ENCODE measurements around the gene ADGRG6.

ADGRG6 gene

GRCh38 chr6:142350309-142350708, 48.5 kb downstream of the ADGRG6 start:
- no peak for DNase-seq

DNA sequence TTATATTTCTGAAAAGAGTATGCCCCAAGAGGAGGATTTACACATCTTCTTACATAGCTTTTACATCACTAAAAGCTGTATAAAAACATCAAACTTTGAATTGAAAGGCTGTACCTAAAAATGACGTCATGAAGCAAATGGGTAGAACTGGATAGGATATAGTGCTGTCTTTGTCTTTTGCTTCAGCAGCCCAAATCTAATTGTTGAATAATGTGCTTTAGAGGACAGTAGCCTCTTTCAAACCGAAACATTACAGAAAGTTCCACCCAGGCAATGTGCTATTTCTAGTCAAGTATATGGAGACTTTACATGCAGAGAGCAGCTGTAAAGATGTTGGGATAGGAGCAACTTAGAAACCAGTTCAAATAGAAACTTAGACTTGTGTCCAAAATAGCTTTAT, 51.9 kb downstream of the ADGRG6 start:
- DNase-seq = no peak

- DNase-seq = no peak
Observed at GRCh38 chr6:142354650-142355049, 52.8 kb downstream of the ADGRG6 start.

GRCh38 chr6:142355520-142356174, 53.8 kb downstream of the ADGRG6 start:
- DNase-seq = no peak

- DNase-seq = peak; percentile 15
Observed at GRCh38 chr6:142356201-142356883, 54.5 kb downstream of the ADGRG6 start.

DNA sequence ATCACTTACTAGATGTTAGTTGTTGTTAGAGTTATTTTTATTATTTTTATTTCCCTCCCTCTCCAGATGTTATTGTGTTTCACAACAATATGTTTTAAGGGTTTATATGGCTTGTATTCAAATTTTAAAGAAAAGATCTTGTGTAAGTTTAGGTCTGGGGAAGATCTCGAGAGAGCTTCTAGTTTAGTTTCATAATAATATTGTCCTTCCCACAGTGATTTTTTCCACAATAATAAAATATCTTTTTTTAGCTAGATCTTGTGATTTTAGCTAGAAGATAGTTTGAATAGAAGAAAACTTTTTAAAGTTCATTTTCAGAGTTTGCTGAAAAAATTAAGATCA, 55.0 kb downstream of the ADGRG6 start:
- no peak for DNase-seq

DNA sequence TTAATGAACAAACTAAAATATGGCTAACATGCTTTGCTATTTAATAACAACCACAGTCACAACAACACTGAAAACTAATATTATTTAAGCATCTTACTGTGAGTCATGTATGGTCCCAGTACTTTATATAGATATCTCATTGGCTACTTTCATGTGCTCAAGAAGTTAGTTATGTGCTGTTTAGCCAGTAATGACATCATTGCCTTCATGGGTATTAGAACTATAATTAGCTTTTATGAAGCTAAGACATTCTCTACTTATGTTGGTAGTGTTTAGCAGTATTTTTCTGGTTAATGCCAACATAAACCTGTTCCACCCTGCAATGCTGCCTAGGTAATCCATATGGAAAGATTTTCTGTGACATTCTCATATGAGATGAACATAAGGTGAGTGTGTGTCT, 56.1 kb downstream of the ADGRG6 start:
- DNase-seq = no peak

DNA sequence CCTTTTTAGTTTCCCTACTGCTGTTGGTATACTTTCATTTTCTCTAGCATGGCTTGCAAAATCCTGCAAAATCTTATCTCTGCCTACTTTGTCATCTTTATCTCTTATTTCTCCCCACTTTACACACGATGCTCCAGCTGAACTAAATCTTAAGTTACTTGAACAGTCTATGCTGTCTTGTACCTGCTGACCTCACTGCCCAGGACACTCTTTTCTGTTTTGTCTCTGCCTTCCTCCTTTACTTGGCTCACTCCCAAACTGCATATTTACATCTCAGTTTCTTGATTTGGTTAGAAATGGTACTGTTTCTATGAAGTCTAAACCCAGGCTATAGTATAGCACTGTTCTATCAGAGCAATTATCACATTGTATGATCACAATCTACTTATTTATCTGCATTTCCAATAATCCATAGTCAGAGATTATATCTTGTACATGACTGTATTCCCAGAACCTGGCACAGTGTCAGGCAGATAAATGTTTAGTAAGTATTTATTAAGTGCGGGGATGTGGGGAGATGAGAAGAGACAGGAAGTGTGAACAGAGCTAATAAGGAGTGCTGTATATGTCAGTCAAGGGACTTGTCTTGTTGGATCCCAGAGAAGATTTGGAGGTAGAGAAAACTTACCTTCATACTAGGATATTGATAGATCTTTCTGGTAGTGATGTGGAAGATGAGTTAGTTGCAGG, 57.6 kb downstream of the ADGRG6 start:
- no peak for DNase-seq

- DNase-seq = no peak
Observed at GRCh38 chr6:142361345-142361744, 59.5 kb downstream of the ADGRG6 start.

GRCh38 chr6:142361779-142362750, 60.3 kb downstream of the ADGRG6 start:
- no peak for DNase-seq

DNA sequence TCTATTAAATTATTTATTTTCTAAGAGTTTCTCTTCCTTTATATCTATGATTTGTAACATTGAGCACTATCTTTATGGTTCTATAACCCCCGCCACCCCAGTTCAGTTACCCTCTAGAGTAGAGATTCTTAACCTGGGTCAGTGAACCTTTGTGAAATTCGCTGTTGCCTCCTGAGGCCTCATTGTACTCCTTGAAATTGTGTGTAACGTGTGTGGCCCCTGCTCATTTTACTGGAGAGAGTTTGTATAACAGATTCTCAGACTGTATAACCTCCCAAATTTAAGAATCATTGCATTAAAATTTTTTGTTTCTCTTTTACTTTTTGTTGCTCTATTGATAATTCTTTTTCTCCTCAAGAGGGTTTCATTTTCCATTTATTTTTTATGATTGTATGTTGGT, 65.3 kb downstream of the ADGRG6 start:
- no peak for DNase-seq

- DNase-seq = no peak
Observed at GRCh38 chr6:142367501-142368018, 65.8 kb downstream of the ADGRG6 start.

DNA sequence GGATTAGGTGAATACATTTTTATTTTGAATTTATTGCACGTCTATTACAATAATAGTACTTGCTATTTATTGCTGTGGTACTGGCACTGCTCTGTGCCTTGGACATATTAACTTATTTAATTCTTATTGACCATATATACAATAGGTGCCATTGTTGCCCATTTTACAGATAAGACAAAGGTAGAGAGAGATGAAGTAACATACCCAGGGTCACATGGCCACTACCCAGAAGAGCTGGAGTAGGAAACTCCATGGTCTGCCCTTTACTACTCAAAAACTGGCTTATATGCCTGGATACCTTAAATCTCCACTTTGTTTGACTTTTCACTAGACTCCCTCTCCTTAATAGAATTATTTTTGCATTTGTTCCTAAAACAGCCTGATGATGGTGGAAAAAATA, 67.5 kb downstream of the ADGRG6 start:
- no peak for DNase-seq

DNA sequence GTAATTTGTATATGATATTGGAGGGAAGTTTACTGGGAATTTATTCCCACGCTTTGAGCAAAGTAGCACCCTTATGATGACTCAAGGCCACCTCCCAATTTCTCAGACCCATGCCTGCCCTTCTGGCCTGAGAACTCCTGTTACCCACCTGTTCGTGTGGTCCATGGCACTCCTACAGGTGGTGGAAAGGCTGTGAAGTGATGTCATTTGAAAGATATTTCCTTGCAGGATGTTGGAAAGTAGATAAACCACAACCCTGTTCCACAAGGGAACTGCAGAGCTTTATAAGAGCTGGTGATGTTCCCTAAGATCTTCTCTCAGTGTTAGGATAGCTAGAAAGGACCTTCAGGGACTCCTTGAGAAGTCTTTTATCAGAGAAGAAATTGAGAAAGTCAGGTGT, 70.5 kb downstream of the ADGRG6 start:
- no peak for DNase-seq

DNA sequence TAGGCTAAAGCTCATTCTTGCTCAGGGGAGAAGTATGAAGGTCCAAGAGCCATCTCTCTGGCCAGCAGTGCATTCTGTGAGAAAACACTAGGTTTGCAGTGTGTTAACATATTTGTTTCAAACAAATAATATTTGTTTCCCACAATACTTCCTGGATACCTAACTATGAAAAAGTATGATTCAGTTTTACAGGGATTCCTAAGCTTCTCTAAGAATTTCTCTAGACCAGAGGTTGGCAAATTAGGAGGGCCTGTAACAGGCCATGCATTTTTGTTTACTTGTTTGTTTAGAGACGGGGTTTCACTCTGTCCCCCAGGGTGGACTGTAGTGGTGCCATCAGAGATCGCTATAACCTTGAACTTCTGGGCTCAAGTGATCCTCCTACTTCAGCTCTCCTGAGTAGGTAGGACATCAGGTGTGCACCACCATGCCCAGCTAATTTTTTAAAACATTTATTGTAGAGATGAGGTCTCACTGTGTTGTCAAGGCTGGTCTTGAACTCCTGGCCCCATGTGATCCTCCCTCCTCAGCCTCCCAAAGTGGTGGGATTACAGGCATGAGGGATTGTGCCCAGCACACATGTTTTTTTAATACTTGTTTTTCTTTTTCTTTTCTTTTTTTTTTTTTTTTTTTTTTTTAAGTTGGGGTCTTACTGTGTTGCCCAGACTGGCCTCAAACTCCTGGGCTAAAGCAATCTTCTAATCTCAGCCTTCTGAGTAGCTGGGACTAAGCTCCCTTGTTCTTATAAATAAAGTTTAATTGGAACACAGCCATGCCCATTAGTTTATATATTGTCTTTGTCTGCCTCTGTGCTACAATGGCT, 71.7 kb downstream of the ADGRG6 start:
- no peak for DNase-seq

GRCh38 chr6:142374091-142374770, 72.4 kb downstream of the ADGRG6 start:
- DNase-seq = no peak

DNA sequence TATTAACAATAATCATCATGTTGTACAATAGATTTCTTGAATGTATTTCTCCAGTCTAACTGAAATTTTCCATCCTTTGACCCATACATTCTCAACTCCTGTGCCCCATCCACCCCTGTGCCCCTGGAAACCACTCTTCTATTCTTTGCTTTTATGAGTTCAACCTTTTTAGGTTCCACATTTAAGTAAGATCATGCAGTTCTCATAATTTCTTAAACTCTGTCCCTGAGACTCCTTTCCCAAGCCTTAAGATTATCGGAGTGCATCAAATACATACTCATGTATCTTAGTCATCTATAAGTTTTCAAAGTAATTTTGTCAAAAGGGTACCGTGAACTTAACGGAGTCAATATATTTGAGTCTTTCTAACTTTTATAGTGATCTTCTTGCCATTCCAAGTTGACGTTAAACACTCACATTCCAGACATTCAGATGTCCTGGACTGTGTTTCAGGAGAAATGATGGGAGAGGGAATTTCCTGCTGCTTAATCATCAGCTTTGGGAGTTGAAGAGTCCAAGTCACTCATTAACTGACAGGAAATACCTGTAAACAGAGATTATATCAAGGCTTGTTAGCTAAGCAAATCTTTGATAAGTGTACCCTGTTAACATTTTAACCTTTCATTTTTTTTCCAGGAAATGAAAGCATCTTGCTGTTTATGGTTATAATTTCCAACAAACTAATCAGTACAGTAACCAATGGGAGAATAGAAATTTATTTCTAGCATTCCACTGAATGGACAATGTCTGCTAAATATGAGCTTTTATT, 73.3 kb downstream of the ADGRG6 start:
- no peak for DNase-seq

DNA sequence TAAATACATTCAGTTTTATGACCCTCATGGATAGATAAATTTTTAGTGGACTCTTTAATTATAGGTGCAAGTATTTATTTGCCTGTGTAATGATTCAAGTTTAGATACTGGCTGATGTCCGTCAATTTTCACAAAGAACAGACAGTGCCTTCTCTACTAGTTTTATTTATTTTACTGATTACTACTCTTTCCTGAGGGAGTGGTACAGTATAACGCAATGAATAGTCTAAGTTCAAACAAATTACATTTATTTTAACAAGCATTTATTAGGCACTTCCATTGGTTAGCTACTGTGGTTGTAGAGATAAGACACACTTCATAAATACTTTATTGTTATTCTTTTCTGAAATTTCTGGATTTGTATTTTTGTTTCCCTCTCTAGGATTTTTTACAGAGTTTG, 74.3 kb downstream of the ADGRG6 start:
- DNase-seq = no peak

DNA sequence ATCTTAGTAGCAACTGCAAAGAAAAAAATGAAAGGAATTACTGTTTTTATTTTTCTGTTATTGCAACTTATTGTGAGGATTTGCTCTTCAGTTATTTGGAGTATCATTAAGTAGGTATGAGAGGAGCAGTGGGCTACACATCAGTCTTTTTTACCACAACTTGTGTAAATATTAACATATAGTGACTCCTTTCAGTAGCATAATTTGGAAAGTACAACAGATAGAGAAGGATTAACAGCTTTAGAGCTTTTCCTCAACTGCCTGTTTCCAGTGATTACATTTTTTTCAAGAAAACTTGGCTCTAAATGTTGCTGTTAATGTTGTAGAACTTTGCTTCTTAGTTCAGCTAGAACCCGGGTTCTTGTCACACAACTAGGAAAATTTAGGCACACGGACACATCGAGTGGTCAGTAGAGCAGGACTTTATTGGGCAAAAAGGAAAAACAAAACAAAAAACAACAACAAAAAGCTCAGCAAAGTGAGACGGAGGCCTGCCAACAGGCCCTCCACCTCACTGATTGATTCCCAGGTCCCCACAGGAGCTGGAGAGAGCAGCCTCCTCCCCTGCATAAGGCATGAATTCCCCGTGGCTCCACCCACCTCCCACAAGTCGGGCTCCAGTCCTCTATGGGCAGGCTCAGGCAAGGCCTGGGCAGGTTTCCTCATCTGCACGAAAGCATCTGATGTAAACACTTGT, 75.1 kb downstream of the ADGRG6 start:
- DNase-seq = no peak

GRCh38 chr6:142377497-142377848, 75.7 kb downstream of the ADGRG6 start:
- no peak for DNase-seq

All from suppressor macrophage treated with lipopolysaccharide for 4 hours (primary cell).